Endodermal cell (in vitro differentiated cells): ENCODE data around the gene DENND1A. TPM values are rescaled to one million over a fixed set of nuclear protein-coding genes. Genes with fewer than 3 reads are reported as not detected.

Source experiments
- DNase-seq: peaks from one replicate; pipeline ENCODE4 v3.0.0-alpha.2; 2017
- H3K27ac ChIP-seq: 2 replicates; pipeline ENCODE4 v1.5.1; 2013; ENCODE audit warnings: mild to moderate bottlenecking, low read depth, low read length, moderate library complexity
- H3K27me3 ChIP-seq: 2 replicates; pipeline ENCODE4 v1.6.1; 2013; ENCODE audit warnings: mild to moderate bottlenecking, low read length, moderate library complexity; ENCODE audit not compliant: insufficient read depth, control insufficient read depth, poor library complexity, severe bottlenecking
- H3K36me3 ChIP-seq: 2 replicates; pipeline ENCODE4 v1.7.0; 2013; ENCODE audit warnings: mild to moderate bottlenecking, low read length, moderate library complexity; ENCODE audit not compliant: control insufficient read depth, insufficient read depth
- H3K4me1 ChIP-seq: one replicate; pipeline ENCODE4 v1.7.0; 2013; ENCODE audit warnings: low read length; ENCODE audit not compliant: control insufficient read depth, insufficient read depth
- H3K4me3 ChIP-seq: 2 replicates; pipeline ENCODE4 v1.5.1; 2013; ENCODE audit warnings: mild to moderate bottlenecking, low read length, moderate library complexity
- H3K9ac ChIP-seq: 2 replicates; pipeline ENCODE4 v1.6.1; 2013; ENCODE audit warnings: mild to moderate bottlenecking, low read length, moderate library complexity; ENCODE audit not compliant: poor library complexity, severe bottlenecking; ENCODE audit errors: extremely low read depth
- H3K9me3 ChIP-seq: 2 replicates; pipeline ENCODE4 v1.6.1; 2013; ENCODE audit warnings: mild to moderate bottlenecking, low read length, moderate library complexity; ENCODE audit not compliant: control insufficient read depth
- H3K27ac Mint-ChIP-seq: 2 replicates; pipeline ENCODE4 v1.8.0; 2020; ENCODE audit warnings: mixed read lengths
- H3K27me3 Mint-ChIP-seq: 2 replicates; pipeline ENCODE4 v1.8.0; 2021; ENCODE audit warnings: mild to moderate bottlenecking, mixed read lengths; ENCODE audit not compliant: insufficient read depth
- H3K36me3 Mint-ChIP-seq: 2 replicates; pipeline ENCODE4 v1.8.0; 2020; ENCODE audit warnings: low read depth, mixed read lengths
- H3K4me1 Mint-ChIP-seq: 2 replicates; pipeline ENCODE4 v1.8.0; 2020; ENCODE audit warnings: mixed read lengths
- H3K4me3 Mint-ChIP-seq: 2 replicates; pipeline ENCODE4 v1.8.0; 2020; ENCODE audit warnings: mild to moderate bottlenecking, moderate library complexity, mixed read lengths
- H3K9me3 Mint-ChIP-seq: 2 replicates; pipeline ENCODE4 v1.8.0; 2020; ENCODE audit warnings: mild to moderate bottlenecking, mixed read lengths
- CTCF ChIP-seq: fragments of 200-600 bp; sonication (generic); conservative IDR thresholded peaks from 2 replicates; pipeline ENCODE4 v1.5.0; 2021; ENCODE audit warnings: antibody characterized with exemption, mild to moderate bottlenecking
- WGBS, 2 experiments: methylation state at CpG; one replicate each; pipeline versions ENCODE4 v1.1.5 to v1.1.7; 2013; ENCODE audit warnings: missing lambda C conversion rate in 2 of 2, mixed read lengths in 1 of 2; ENCODE audit not compliant: insufficient coverage in 1 of 2, insufficient read length in 1 of 2; 5-methylcytosine and 5-hydroxymethylcytosine counted together
- total RNA-seq, 2 donors: library from RNA; stranded (reverse); fragmentation: NEBNext Ultra II Directional in 1 of 2; extraction: Animal tissue kit (Norgen Biotek cat#: 25700) in 1 of 2; gene quantifications; 2 replicates in 1 of 2; 3 replicates in 1 of 2; pipeline ENCODE4 v1.2.1, GENCODE V29; 2021

Gene DENND1A
- total RNA-seq, 2 donors from 2014 or later: 29.5 to 38.4 TPM

GRCh38 chr9:123689701-123690428, 240.1 kb downstream of the DENND1A start:
- H3K9me3 Mint-ChIP-seq: no peaks in the 10 kb centered on the region
- no peak for DNase-seq
- Histone ChIP-seq H3K4me3 (no peak overlapping the region), H3K36me3 (no peaks in the 10 kb centered on the region), H3K4me1 (peaks cover 8% of the 10 kb centered on the region), H3K9me3 (no peaks in the 10 kb centered on the region), H3K9ac (no peak overlapping the region), H3K27ac (no peak overlapping the region), H3K27me3 (no peaks in the 10 kb centered on the region)
- H3K4me3 Mint-ChIP-seq: no peak overlapping the region
- H3K4me1 Mint-ChIP-seq: peaks cover 14% of the 10 kb centered on the region
- no peak for TF ChIP-seq CTCF
- no peak overlapping the region for H3K27ac Mint-ChIP-seq
- H3K27me3 Mint-ChIP-seq: no peaks in the 10 kb centered on the region
- H3K36me3 Mint-ChIP-seq: no peaks in the 10 kb centered on the region
- WGBS, 2 experiments: 89 to 93% methylated on average over 3 to 5 of the region's 5 CpGs

GRCh38 chr9:123687246-123687751, 242.6 kb downstream of the DENND1A start:
- Mint-ChIP-seq H3K27ac (no peak overlapping the region), H3K27me3 (no peaks in the 10 kb centered on the region), H3K4me1 (peaks cover 22% of the 10 kb centered on the region), H3K4me3 (no peak overlapping the region), H3K36me3 (peaks cover 6% of the 10 kb centered on the region), H3K9me3 (peaks cover 5% of the 10 kb centered on the region)
- TF ChIP-seq CTCF: no peak
- H3K4me3 ChIP-seq: no peak overlapping the region
- DNase-seq: no peak
- H3K9me3 ChIP-seq: no peaks in the 10 kb centered on the region
- H3K27ac ChIP-seq: no peak overlapping the region
- H3K9ac ChIP-seq: no peak overlapping the region
- peaks cover 8% of the 10 kb centered on the region for H3K4me1 ChIP-seq
- WGBS, 2 experiments: 83 to 88% methylated on average over 5 to 6 of the region's 6 CpGs
- no peaks in the 10 kb centered on the region for H3K36me3 ChIP-seq
- H3K27me3 ChIP-seq: no peaks in the 10 kb centered on the region

GRCh38 chr9:123686829-123687192, 243.1 kb downstream of the DENND1A start:
- no peak overlapping the region for H3K9ac ChIP-seq
- no peak overlapping the region for H3K27ac Mint-ChIP-seq
- WGBS, 2 experiments: 85 to 92% methylated on average over 1 to 3 of the region's 3 CpGs
- no peak for TF ChIP-seq CTCF
- H3K9me3 Mint-ChIP-seq: peaks cover 6% of the 10 kb centered on the region
- no peaks in the 10 kb centered on the region for H3K27me3 Mint-ChIP-seq
- no peaks in the 10 kb centered on the region for H3K36me3 ChIP-seq
- H3K27ac ChIP-seq: no peak overlapping the region
- H3K4me3 ChIP-seq: no peak overlapping the region
- peaks cover 2% of the 10 kb centered on the region for H3K9me3 ChIP-seq
- peaks cover 8% of the 10 kb centered on the region for H3K4me1 ChIP-seq
- H3K4me3 Mint-ChIP-seq: no peak overlapping the region
- H3K36me3 Mint-ChIP-seq: peaks cover 8% of the 10 kb centered on the region
- peaks cover 22% of the 10 kb centered on the region for H3K4me1 Mint-ChIP-seq
- no peaks in the 10 kb centered on the region for H3K27me3 ChIP-seq
- DNase-seq: no peak
